Measurements from ENCODE around the gene TSACC. TPM values are rescaled to one million over a fixed set of nuclear protein-coding genes. Genes with fewer than 3 reads are reported as not detected.

The TSACC gene
- total RNA-seq, 1 donor from 2014 or later: 0.65 TPM

- H3K9me3 Mint-ChIP-seq (ENCODE audit: low read depth): no peaks in the 10 kb centered on the region
- no peak for DNase-seq (ENCODE audit: low spot score, unreplicated experiment)
- H3K4me1 Mint-ChIP-seq (ENCODE audit: low read depth): peaks cover 4% of the 10 kb centered on the region
- TF ChIP-seq CTCF (IDR thresholded peaks at IDR 0.05; ENCODE audit: unreplicated experiment): no peak
- H3K27ac Mint-ChIP-seq: no peak overlapping the region
- H3K27me3 Mint-ChIP-seq: peaks cover 31% of the 10 kb centered on the region
- no peaks in the 10 kb centered on the region for H3K36me3 Mint-ChIP-seq (ENCODE audit: insufficient read depth)
- no peak overlapping the region for H3K4me3 Mint-ChIP-seq (ENCODE audit: low read depth)
Observed at GRCh38 chr1:156371553-156372264, 33.4 kb downstream of the TSACC start.

- Mint-ChIP-seq H3K27ac (no peak overlapping the region), H3K4me1 (ENCODE audit: low read depth) (peaks cover 4% of the 10 kb centered on the region), H3K4me3 (ENCODE audit: low read depth) (no peak overlapping the region), H3K27me3 (peaks cover 31% of the 10 kb centered on the region), H3K36me3 (ENCODE audit: insufficient read depth) (no peaks in the 10 kb centered on the region), H3K9me3 (ENCODE audit: low read depth) (no peaks in the 10 kb centered on the region)
- DNase-seq (ENCODE audit: low spot score, unreplicated experiment): no peak
- TF ChIP-seq CTCF (IDR thresholded peaks at IDR 0.05; ENCODE audit: unreplicated experiment): no peak
Observed at GRCh38 chr1:156372265-156372586, 33.9 kb downstream of the TSACC start.

GRCh38 chr1:156372876-156373275 lies 34.5 kb downstream of the TSACC start:
- H3K4me3 Mint-ChIP-seq (ENCODE audit: low read depth): no peak overlapping the region
- H3K9me3 Mint-ChIP-seq (ENCODE audit: low read depth): no peaks in the 10 kb centered on the region
- no peak overlapping the region for H3K27ac Mint-ChIP-seq
- peaks cover 28% of the 10 kb centered on the region for H3K27me3 Mint-ChIP-seq
- no peaks in the 10 kb centered on the region for H3K36me3 Mint-ChIP-seq (ENCODE audit: insufficient read depth)
- no peak for DNase-seq (ENCODE audit: low spot score, unreplicated experiment)
- H3K4me1 Mint-ChIP-seq (ENCODE audit: low read depth): peaks cover 4% of the 10 kb centered on the region
- TF ChIP-seq CTCF (IDR thresholded peaks at IDR 0.05; ENCODE audit: unreplicated experiment): no peak

DNA sequence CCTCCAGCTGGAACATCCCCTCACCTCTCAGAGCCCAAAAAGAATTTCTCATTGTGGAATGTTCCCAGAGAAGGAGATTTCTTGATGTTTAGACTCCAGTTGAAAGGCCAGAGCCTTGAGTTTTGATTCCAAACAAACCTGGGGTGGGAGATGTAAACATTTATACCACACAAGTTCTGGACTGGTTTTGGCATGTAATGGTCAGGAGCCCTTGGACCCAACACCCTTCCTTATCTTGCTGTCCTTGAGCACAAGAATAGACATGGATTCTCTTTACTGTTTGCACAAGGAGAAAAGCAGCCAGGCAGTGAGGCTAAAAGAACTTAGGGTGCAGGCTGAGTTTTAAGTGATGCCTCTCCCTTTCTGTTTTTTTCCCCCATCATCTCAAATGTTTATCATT lies 35.2 kb downstream of the TSACC start:
- no peak overlapping the region for H3K4me3 Mint-ChIP-seq (ENCODE audit: low read depth)
- no peak for DNase-seq (ENCODE audit: low spot score, unreplicated experiment)
- H3K9me3 Mint-ChIP-seq (ENCODE audit: low read depth): no peaks in the 10 kb centered on the region
- H3K27ac Mint-ChIP-seq: no peak overlapping the region
- TF ChIP-seq CTCF (IDR thresholded peaks at IDR 0.05; ENCODE audit: unreplicated experiment): no peak
- peaks cover 22% of the 10 kb centered on the region for H3K27me3 Mint-ChIP-seq
- no peaks in the 10 kb centered on the region for H3K36me3 Mint-ChIP-seq (ENCODE audit: insufficient read depth)
- H3K4me1 Mint-ChIP-seq (ENCODE audit: low read depth): no peaks in the 10 kb centered on the region

GRCh38 chr1:156376146-156376545 lies 37.8 kb downstream of the TSACC start:
- Mint-ChIP-seq H3K9me3 (ENCODE audit: low read depth) (no peaks in the 10 kb centered on the region), H3K27ac (no peak overlapping the region), H3K36me3 (ENCODE audit: insufficient read depth) (no peaks in the 10 kb centered on the region), H3K4me3 (ENCODE audit: low read depth) (no peak overlapping the region), H3K4me1 (ENCODE audit: low read depth) (no peaks in the 10 kb centered on the region), H3K27me3 (peaks cover 15% of the 10 kb centered on the region)
- no peak for TF ChIP-seq CTCF (IDR thresholded peaks at IDR 0.05; ENCODE audit: unreplicated experiment)
- DNase-seq (ENCODE audit: low spot score, unreplicated experiment): no peak

Measured in progenitor cell of endocrine pancreas (in vitro differentiated cells).